ENCODE measurements around the gene FBN2.
A peak's percentile ranks its signal among the peaks of the same experiment; 100 is the strongest.
"Not testable (repeated sequence)": the region's sequence is repeated elsewhere in the genome, so short reads cannot be mapped to it uniquely, and the experiment has no call there.

The FBN2 gene

GRCh38 chr5:128534726-128535125 lies 3.3 kb downstream of the FBN2 start:
- DNase-seq, result peak; percentile 82

DNA sequence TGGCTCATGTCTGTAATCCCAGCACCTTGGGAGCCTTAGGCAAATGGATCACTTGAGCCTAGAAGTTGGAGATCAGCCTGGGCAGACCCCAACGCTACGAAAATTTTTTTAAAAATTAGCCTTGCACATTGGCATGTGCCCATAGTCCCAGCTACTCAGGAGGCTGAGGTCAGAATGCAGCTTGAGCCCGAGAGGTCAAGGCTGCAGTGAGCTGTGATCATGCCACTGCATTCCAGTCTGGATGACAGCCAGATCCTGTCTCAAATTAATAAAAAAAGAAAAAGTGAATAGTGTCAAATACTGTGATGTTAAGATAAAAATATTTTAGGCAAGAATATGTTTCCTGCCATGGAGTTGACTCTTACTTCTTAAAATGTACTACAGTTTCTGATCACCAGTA lies 5.3 kb downstream of the FBN2 start:
- DNase-seq, result no peak

DNA sequence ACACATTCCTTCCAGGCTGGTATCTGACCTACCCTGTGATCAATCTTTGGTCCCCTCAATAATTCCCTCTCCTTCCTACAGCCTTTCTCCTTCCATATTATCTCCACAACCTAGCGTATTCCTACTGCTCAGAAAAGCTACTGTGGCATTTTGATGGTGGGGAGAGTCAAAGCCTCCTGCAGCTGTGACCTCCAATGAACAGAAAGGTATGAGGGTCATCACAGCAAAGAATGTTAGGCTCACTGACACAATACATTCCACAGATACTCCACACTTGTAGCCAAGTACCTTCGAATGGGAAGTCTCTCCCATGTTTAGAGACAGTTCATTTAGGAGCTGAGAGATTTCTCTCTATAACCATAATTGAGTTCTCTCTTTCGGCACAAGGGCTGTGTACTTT lies 5.9 kb downstream of the FBN2 start:
- no peak for DNase-seq

DNA sequence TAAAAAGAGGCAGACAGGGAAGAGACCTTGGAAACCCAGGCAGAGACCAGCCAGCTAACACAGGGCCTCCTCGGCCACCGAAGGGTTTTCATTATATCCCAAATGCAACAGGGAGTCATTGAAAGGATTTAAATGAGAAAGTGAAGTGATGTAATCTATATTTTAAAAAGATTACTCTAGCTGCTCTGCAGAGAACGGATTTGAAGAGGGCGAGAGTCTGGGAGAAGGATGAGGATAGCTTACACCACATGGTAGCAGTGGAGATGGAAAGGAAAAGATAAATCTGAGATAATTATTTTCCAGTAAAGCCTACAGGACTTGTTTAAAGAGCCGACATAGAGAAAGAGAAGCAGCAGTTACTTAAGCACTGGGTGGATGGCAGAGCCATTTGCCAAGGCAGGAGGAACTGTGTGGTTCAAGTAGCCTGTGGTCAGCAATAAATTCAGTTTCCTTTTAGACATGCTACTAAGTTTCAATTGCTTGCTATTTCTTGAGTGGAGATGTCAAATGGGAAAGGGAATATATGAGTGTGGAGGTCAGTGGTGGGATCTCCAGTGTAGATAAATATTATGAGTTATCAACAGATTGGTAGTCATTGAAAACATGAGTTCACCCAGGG lies 9.3 kb downstream of the FBN2 start:
- no peak for DNase-seq

DNA sequence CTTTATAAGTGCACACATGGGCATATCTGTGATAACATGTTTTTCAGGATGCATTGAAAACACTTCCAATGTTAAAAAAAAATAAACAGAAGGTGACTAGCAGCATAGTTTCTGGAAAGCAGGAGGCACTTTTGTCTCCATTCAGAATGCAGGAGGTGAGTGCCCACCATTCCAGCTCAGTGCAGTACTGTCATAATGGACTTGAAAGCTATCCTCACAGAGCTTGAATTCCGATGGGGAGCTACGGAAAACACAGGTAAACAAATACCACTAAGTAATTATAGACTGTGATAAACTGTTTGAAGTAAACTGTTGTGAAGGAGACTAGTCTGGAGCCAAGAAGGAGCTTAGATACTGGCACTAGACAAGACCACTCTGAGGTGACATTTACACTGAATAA lies 9.9 kb downstream of the FBN2 start:
- no peak for DNase-seq

GRCh38 chr5:128527077-128527476 lies 11.0 kb downstream of the FBN2 start:
- no peak for DNase-seq

DNA sequence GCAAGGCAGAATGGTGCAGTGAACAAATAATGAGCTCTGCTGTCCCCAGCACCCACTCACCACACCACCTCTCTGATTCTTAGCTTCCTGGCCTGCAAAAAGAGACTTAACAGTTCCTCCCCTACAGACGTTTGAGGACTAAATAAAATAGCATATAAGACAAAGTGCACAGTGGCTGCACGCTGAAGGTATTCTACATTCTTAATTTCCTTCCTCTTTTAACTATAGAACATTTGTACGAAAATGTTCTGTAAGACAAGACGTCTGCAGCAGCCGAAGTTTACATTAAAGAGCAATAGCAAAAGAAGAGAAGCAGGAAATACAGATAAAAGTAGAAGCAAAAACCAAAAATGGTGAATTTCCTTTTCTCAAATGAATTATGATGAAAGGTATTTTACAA lies 15.7 kb downstream of the FBN2 start:
- no peak for DNase-seq

GRCh38 chr5:128519827-128520226 lies 18.2 kb downstream of the FBN2 start:
- DNase-seq, result no peak

GRCh38 chr5:128516978-128517377 lies 21.1 kb downstream of the FBN2 start:
- no peak for DNase-seq

DNA sequence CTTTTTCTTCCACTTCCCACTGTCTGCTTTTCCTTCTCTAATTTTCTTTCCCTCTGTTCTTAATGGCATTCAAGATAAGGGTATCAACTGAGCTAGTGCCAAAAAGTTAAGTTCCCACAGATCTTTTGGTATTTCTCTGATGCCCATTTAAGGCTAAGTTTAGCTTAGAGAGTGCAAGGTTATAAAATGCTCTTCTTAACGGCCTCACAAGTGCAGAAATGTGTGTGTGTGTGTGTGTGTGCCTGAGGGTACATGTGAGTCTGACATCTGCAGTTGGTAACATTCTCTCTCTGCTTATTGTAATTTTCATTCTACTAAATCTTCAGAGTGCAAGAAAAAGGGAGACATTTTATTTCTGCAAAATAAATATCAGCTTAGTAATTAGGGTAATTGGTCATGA lies 24.2 kb downstream of the FBN2 start:
- peak; percentile 18 for DNase-seq

GRCh38 chr5:128512894-128513293 lies 25.2 kb downstream of the FBN2 start:
- no peak for DNase-seq

- DNase-seq, result no peak
Measured at GRCh38 chr5:128506643-128507042, 31.4 kb downstream of the FBN2 start.

DNA sequence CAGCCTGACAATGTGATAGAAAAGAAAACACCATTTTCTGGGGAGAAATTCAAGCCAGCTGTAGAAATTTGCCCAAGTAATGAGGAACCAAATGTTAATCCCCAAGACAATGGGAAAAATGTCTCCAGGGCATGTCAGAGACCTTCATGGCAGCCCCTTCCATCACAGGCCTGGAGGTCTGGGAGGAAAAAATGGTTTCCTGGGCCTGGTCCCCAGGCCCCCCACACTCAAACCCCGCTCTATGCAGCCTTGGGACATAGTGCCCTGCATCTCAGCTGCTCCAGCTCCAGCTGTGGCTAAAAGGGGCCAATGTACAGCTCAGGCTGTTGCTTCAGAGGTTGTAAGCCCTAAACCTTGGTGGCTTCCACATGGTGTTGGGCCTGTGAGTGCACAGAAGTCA lies 34.3 kb downstream of the FBN2 start:
- DNase-seq, result not testable (repeated sequence)

DNA sequence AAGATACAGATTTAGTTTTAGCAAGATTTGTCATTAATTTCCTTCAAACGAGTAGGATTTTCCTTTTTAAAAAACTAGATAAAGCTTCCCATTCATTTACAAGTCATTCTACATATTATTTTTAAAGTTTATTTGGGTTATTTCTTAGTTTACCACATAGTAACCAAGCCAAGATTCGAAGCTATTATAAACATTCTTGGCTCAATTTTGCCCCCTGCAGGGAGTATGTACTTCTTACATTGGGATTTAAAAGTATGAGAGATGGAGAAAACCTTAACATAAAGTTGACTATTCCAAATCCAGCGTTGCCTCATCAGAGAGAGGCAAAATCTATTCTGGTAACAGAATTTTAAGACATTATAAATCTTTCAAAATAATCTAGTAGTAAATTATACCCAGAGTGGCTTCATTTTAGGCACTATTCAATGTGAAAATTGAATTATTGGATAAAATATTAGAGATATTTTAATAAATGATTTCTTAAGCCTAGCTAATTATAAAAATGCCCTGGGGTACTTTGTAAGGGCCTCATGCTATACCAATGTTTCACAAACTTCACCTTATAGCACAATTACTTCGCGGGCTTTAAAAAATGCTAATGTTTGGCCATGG lies 39.1 kb downstream of the FBN2 start:
- peak; percentile 61 for DNase-seq

- DNase-seq, result no peak
Measured at GRCh38 chr5:128494516-128494915, 43.5 kb downstream of the FBN2 start.

GRCh38 chr5:128493657-128494329 lies 44.3 kb downstream of the FBN2 start:
- DNase-seq, result no peak

DNA sequence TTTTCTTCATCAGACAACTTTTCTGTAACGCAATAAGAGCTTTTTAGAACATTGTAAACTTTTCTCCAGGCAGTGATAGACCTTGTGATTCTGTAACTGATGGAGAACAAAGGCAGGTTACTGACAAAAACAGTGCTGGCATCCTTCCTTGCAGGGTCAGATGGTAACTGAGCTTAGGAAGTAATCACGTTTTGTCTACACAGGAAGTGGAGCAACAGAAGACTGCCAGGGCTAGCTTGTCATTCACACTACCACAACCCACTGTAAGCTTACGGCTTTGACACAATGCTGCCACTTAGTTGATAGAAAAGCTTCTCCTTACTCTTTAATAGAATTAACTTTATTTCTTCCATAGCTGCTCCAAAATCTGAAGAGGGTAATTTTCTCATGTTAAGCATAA lies 46.8 kb downstream of the FBN2 start:
- peak; percentile 17 for DNase-seq

DNA sequence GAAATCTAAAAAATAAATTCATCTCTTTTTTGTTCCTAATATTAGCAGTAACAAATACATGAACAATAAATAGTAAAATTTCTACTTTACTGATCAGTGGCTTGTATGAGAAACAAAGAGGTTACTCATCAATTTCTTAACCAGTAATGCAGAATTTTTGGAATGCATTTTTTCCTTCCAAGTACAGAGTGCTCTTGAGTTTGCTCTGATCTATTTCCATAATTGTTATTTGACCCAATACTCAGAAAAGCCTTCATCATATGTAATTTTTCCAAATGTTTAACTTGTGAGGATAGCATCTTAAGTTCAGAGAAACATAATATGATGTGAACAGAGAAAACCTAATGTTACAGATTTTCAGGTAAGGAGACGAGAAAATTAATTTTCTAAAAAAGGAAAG lies 47.3 kb downstream of the FBN2 start:
- peak; percentile 35 for DNase-seq

DNA sequence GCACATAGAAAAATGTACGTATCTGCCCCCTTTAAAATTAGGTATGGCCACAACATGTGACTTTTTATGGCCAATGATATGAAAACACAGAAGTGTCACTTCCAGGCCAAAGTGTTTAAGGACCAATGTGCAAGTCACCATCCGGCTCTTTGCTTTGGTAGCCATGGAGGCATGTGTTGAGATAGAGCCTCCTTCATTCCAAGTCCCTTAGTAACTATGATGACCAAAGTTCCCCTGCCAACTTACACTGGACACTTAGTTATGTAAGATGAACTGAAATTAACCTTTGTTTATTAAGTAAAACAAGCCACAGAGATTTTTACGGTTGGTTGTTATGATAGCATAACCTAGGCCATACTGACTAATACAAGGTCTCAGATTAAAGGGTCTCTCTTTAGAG lies 51.0 kb downstream of the FBN2 start:
- no peak for DNase-seq

DNA sequence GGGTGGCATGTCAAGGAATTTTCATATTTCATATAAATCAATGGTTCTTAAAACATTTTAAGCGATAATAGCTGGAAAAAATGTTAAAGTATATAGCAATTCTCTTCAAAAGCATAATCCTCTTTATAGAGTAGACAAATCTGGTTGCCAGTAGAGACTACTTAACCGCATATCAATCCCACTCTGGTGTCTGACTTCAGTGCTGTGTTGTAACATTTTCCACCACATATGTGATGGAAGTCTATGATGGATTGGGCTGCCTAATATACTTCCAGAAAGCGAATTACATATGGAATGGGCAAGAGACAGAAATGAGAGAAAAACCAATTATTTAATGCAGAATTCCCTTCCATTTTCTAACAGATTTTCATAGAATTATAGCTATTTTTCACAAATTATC lies 54.3 kb downstream of the FBN2 start:
- DNase-seq, result peak; percentile 55

- DNase-seq, result no peak
Measured at GRCh38 chr5:128480906-128481633, 57.0 kb downstream of the FBN2 start.

- DNase-seq, result no peak
Measured at GRCh38 chr5:128480158-128480557, 57.9 kb downstream of the FBN2 start.

All from fibroblast of skin of abdomen (primary cell).